C4-2B (cell line): ENCODE results near the gene FRMD3.

Experiments used
- CTCF ChIP-seq: fragments of 450-650 bp; conservative IDR thresholded peaks from 2 replicates; pipeline ENCODE4 v1.5.1; 2017; ENCODE audit warnings: mild to moderate bottlenecking
- ZFX ChIP-seq: fragments of 450-650 bp; IDR thresholded peaks from 2 replicates; pipeline ENCODE4 v1.6.1; 2017

- TF ChIP-seq CTCF (no peak), ZFX (no peak)
Measured at GRCh38 chr9:83299571-83299970, 238.6 kb downstream of the FRMD3 start.
